Measurements from ENCODE around the gene ALDH1A3.

ALDH1A3 gene

DNA sequence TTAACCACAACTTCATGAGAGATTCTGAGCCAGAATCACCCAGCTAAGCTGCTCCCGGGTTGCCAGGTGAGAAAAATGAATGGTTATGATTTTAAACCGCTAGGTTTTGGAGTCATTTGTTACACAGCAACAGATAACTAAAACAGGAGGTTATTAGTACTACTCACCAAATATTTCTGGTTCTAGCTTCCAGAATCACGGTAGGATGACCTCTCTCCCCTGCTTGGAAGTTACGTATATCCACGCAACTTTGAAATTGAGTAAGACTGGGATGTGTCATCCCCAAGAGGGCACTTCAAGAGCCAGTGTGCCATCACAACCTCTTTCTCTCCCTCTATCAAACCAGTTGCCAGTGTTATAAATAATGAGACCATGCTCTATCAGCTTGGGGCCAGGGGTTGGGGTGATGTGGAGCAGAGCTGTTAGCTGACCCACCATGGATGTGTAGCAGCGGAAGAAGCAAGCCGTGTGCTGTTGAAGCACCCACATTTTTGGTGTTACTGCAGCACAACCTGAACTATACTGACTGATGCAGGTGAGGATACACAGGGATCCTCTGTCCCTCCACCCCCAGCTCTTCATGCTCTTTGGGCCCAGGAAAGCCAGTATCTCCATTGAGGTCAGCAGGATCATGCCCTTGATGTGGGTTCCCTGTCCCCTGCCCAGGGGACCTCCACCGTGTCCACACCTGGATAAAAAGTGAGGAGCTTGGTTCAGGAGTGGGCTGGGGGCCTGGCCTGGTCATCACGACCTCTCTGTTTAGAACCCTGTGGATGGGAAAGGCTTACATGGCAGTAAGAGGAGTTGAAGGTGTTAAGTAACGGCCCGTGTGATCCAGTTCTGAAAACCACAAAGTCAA, 19.4 kb upstream of the ALDH1A3 start:
- DNase-seq = no peak

DNA sequence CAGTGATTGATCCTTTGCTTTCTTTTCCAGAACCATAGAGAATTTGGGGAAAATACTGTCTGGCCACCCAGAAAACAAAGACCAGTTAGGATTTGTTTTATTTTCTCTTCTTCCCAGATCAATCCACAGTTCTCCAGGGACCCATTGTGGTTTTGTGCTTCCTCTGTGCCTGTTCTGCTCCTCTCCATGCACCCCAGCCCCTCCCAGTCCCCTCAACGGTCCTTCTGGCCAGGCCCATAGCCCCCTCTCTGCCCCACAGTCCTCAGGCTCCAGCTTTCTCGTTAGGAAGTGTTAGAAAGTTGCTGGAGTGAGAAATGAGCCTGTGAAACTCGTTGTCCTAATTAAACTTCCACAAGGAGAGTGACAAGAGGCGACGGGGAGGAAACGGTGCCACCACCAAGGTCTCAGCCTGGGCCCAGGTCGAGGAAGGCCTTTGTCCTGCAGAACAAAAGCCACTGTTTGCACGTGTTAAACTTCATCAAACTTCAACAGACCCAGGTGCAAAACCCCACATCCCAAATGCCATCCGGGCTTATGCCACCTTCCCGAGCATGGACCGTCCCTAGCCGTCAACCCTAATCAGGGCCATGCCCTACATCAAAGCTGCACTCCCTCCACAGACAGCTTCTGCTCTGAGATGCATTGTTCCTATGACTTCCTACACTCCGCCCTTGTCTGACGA, 18.7 kb upstream of the ALDH1A3 start:
- no peak for DNase-seq

- peak; percentile 58 for DNase-seq
Observed at GRCh38 chr15:100861511-100861991, 18.1 kb upstream of the ALDH1A3 start.

- DNase-seq = no peak
Observed at GRCh38 chr15:100862162-100862561, 17.5 kb upstream of the ALDH1A3 start.

DNA sequence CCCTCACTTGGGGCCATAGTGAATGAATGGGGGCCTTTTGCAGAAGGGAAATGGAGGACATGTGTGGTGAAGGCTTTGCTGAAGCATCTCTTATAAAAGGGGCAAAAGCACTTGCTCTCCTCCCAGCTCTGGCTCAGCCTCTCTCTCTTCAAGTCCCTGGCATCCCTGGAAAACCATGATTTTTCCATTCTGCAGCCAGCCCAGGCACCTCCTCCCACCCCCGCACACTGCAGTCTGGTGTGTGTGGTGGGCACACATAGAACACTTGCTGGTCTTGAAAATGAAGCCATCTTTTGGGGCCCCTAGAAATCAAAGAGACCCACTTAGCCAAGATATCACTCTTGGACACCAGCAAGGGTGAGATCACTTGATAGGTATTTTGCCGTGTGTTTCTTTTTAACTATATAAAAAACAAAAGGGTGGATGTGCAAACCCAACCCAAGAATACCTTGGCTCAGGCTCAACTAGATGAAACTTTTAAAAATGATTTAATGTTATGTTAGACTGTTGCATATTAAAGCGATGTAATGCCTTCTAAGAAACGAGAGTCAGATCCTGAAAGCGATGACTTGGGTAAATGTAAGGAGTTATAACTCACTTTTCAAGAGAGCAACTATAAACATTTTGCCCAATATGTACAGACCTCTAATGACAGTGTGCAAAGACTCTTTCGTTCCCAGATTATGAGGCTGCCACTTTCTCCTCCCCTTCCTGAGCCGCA, 16.4 kb upstream of the ALDH1A3 start:
- no peak for DNase-seq

DNA sequence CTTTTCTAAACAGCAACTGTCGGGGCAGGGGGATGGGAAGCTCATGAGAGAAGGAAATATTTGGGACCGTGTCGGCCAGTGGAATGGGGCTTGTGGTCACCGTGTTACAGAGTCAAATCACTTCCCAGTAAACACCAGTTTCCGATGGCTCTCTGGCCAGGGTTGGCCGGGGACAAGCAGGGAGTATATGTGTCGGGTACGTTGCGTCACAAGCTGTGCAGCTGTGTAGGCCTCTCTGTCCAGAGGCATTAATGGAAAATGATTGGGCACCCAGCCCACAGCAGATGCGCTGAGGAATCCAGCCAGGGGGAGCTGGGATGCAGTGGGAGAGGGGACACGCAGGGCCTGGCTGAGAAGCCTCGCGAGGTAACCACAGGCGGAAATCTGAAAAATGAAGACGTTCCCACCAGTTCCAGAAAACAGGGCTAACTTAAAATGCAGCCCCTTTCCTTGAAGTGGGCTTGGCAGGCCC, 15.8 kb upstream of the ALDH1A3 start:
- DNase-seq = peak; percentile 88

DNA sequence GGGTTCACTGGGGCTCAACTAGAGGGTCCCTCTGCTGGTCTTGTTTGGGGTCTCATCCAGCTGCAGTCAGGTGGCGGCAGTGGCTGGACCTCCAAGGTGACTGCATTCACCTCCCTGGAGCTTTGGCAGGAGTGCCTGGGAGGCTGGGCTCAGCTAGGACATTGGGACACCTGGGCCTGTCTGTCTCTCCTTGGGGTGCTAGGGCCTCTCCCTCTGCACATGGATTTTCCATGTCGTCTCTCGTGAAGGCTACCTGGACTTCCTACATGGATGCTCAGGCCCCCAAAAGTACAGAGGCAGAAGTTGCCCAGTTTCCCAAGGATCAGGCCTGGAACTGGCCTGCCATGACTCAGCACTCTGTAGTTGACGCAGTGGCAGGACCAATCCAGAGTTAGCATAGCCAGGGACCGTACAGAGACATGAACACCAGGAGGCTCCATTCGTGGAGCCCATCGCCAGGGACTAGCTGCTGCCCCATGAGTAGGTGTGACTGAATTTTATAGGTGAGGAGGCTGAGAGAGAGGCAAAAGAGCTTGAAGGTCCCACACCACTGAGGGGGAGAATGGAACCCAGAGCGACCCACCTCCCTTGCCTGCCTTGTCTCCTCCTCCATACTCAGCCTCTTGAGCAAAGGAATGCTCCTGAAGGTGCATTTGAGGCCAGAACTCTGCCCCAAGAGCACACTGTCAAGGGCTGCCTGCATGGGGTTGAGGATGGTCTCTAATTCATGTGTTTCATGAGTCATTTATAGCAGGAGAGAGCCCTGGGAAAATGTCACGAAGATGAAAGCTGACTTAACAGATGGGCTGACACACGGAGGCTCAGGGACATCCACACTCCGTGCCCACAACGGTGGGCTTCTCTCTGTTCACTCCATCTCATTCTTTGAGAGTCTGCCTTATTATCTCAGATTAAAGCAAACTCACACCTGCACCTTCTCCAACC, 13.0 kb upstream of the ALDH1A3 start:
- no peak for DNase-seq

DNA sequence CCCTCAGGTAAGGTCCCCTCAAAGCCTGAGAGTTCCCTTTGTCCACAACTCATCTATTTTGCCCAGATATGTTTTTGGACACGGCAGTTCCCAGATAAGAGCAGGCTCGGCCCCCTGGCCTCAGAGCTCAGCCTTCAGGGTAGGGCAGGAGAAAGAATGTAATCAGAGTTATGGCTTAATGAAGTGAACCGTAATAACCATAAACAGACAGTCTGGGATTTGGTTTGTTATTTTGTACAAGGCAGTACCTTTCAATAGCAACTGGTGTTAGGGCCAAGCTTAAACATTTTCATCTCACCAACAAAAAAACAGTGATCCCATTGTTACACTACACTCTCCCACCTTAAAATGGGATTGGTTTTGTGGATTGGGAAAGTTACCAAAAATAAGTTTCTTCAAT, 12.2 kb upstream of the ALDH1A3 start:
- DNase-seq = no peak

DNA sequence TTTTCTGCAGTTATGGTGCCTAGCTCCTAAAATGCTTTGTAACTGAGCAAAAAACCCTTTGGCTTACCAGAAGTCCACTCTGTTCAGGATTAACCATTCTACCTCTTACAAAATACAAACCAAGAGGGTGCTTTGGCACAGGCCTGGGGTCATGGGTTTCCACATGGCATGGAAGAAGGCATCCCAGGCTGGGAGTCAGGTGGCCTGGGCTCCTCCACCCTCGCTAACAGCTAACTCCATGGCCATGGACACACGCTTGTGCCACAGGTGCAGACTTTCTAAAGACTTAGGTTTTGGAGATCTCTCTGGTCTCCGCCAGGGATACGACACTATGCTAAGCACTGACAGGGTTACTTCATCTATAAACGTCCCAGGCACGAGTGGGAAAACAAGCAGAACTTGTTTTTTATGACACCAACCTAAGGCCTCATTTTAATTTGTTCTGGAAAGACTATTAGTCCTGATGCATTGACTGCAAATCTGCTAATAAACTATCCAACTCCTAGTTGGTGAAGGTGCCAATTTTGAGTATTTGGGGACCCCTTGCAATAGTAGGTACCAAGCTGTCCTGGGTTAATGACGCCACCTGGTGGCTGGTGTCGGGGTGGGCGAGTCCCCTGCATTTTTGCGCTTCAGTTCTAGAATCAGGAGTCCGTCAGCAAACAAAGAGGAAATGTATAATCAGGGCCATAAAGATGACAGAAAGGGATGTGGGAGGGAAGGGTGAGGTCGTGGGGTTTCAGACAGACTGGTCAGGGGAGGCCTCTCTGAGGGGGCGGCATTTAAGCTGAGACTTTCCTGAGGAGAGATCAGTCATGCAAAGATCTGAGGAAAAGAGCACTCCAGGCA, 10.3 kb upstream of the ALDH1A3 start:
- no peak for DNase-seq

DNA sequence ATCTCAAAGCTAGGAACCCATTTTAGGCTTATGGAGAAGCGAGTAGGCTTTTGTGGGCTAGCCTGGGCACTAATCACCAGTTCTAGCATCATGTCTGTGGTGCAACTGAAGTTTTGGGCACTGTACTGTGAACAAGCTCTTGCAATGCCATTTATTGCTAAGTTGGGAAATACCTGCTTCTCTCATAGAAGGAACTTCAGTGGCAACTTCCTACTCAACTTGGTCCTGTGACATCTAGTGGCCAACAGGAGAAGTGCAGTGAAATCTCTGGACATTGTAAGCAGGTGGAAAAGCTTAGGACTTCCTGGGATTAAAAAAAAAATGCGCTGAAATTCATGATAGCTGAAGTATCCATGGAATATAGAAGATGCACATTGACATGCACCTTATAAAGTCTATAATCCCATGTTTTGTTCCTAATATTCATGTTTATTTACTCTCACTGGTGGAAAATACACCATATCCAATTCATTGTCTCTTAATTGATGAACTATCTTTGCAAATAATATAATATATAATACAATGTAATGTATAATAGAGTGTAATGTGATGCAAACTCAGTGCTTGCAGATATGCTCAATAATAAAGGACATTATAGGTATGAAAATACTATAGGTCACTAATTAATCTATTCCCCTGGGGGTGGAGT, 6.5 kb upstream of the ALDH1A3 start:
- DNase-seq = peak; percentile 66

- DNase-seq = no peak
Observed at GRCh38 chr15:100875495-100875894, 4.1 kb upstream of the ALDH1A3 start.

DNA sequence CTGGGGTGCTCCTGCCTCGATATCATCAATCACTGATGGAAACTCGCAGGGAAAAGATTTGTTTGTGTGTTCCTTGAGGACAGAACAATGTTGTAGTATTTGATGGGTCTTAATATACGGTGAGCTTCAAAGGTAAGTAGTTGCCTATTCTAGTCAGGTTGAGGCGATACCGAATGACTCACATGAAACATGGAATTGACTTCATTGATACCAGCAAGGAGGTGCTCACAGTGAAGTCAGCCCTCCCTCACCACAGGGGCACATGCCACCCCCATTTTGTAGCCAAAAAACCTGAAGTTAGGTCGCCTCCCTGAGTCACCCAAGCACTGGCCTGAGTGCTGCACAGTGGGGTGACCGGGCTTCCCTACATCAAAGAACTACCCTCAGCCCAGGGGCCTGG, 3.7 kb upstream of the ALDH1A3 start:
- no peak for DNase-seq

GRCh38 chr15:100877551-100877950, 2.1 kb upstream of the ALDH1A3 start:
- no peak for DNase-seq

- DNase-seq = no peak
Observed at GRCh38 chr15:100878130-100878529, 1.5 kb upstream of the ALDH1A3 start.

DNA sequence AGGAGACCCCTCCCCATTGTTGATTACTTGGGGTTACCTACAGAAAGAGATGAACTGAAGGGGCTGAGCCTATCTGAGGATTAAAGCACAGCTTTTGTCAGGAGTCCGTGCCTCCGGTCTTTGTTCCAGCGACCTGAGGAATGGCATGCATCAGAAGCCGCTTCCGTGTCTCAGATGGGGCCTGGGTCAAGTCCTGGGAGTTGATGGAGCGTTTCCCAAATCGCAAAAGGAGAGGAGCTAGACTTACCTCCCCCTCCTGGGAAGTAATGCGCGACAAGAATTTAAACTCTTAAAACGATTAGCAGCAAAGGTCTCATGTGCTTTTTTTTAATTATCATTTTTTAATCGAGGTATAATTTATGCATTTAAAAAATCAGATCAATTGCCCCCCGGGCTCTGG, 983 bp upstream of the ALDH1A3 start:
- no peak for DNase-seq

DNA sequence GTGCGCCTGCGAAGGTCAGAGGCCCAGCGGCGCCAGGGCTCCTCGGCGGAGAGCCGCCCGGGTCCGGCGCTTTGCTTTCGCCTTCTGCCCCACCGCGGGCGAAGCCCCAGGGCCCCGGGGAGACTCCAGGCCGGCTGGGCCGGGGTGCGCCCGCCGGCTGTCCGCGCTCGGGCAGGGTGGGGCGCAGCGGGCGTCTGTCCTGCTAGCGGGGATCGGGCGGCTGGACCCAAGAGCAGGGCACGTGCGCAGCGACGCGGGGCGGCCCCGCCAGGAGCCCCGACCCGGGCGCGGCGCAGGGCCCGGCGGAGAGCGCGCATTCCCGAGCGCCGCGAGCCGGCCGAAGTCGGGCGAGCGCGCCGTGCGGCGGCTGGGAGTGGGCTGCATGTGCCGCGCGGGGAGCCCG, 569 bp upstream of the ALDH1A3 start:
- peak; percentile 41 for DNase-seq

- no peak for DNase-seq
Observed at GRCh38 chr15:100880139-100880896, 687 bp downstream of the ALDH1A3 start.

DNA sequence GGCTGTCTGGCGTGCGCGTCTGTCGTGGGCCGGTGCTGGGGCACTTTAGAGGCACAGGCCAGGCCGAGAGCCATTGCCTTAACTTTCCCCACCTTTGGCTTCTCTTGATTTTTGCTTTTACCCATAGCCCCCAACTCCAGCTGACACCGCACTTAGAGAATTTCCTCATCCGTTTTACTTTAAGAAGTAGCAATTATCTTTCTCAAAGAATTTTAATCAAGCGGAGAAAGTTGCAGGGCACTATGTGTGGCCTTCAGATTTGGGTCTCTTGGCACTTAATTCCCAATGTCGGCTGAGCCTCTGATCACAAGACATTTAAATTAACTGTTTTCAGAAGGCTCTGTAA, 1.2 kb downstream of the ALDH1A3 start:
- no peak for DNase-seq

DNA sequence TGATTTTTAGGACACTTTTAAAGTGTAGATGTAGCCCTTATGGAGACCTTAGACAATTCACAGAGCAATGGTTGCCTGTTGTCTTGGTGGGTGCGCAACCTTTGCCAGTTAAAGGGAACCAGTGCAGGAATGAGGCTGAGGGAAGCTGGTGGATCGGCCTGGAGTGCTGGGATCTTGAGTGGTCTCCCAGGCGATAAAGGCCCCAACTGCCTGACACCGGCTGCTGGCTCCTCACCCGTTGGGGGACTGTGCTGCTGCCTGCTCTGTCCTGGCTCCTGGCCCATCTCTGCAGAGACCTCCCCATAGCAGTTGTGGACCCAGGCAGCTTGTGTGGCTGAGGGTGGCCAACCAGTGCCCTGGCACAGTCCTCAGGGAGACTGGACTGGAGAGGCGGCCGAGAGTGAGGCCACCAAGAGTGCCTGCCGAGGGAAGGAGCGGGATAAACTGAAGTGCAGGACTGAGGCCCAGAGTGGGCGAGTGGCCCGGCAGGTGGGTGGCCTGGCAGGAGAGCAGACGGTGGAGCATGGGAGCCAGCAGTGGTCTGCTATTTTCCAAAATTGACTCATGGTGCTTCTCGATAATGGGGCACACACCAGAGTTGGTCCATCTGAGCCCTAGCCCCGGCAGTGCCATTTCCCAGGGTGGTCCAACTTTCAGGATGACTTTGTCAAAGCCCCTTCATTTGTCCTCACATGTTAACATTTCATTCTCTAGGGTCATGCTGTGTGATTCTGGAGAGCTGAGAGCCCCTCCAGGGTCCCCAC, 2.1 kb downstream of the ALDH1A3 start:
- no peak for DNase-seq
